Measurements from ENCODE around the gene ANO8.

- no peak for TF ChIP-seq CTCF (conservative IDR thresholded peaks at IDR 0.05 in 1 of 2, IDR thresholded peaks at IDR 0.05 in 1 of 2; ENCODE audit: low read depth in 1 of 2, low read length in 2 of 2)
- no peak for TF ChIP-seq EZH2 (IDR thresholded peaks at IDR 0.05; ENCODE audit: low read length, missing control alignments)
These were observed 30.1 kb downstream of the ANO8 start for GRCh38 chr19:17304386-17305215.
